Subcutaneous adipose tissue (tissue), 4 donors: ENCODE measurements around the gene COTL1. TPM values are rescaled to one million over a fixed set of nuclear protein-coding genes. Genes with fewer than 3 reads are reported as not detected.

Source experiments
- CTCF ChIP-seq: fragments of 450-650 bp; IDR thresholded peaks from one replicate; pipeline ENCODE4 v1.5.1; 2016; ENCODE audit warnings: low read depth, mild to moderate bottlenecking, control low read depth, antibody characterized with exemption, moderate library complexity
- total RNA-seq, 4 donors: library from RNA; depleted of rRNA; stranded (reverse); fragments of >200 nt; gene quantifications; one replicate each; pipeline ENCODE4 v1.1.0, GENCODE V29; 2016

Gene COTL1
- total RNA-seq, 4 donors from 2014 or later = 27.5 to 114 (median 59.7) TPM

GRCh38 chr16:84550096-84550495 is 67.8 kb downstream of the COTL1 start:
- TF ChIP-seq CTCF = no peak

GRCh38 chr16:84548971-84549844 is 68.7 kb downstream of the COTL1 start:
- TF ChIP-seq CTCF = no peak

- no peak for TF ChIP-seq CTCF
Measured at GRCh38 chr16:84548508-84548907, 69.4 kb downstream of the COTL1 start.

- no peak for TF ChIP-seq CTCF
Measured at GRCh38 chr16:84547546-84548061, 70.3 kb downstream of the COTL1 start.

- no peak for TF ChIP-seq CTCF
Measured at GRCh38 chr16:84546669-84547545, 71.0 kb downstream of the COTL1 start.

- TF ChIP-seq CTCF = no peak
Measured at GRCh38 chr16:84545114-84545737, 72.7 kb downstream of the COTL1 start.
